Activated T-cell treated with anti-CD3 and anti-CD28 coated beads, Interleukin-2, amount 50 U/mL, for 72 hours (primary cell): ENCODE results near the gene LKAAEAR1. TPM values are rescaled to one million over a fixed set of nuclear protein-coding genes. Genes with fewer than 3 reads are reported as not detected.
A peak's percentile ranks its signal among the peaks of the same experiment; 100 is the strongest.

Source experiments
- ATAC-seq, 2 donors: fragments of 150-1000 bp; cut with Tn5 transposase; replicated peaks in 1 of 2; 2 replicates each; pipeline ENCODE4 v1.10.0; 2021; ENCODE audit warnings: moderate library complexity in 2 of 2, mild to moderate bottlenecking in 1 of 2
- DNase-seq, 2 donors: peaks; one replicate each; pipeline ENCODE4 v3.0.0; 2021 to 2022; ENCODE audit warnings: mixed read lengths in 1 of 2
- H3K27ac Mint-ChIP-seq: one replicate; pipeline ENCODE4 v1.8.0; 2022; ENCODE audit warnings: mild to moderate bottlenecking, moderate library complexity, mixed read lengths
- H3K27me3 Mint-ChIP-seq: one replicate; pipeline ENCODE4 v1.8.0; 2022; ENCODE audit warnings: low read depth, mixed read lengths
- H3K36me3 Mint-ChIP-seq, 2 donors: one replicate each; pipeline ENCODE4 v1.8.0; 2022; ENCODE audit warnings: mixed read lengths in 2 of 2, mild to moderate bottlenecking in 1 of 2; ENCODE audit not compliant: insufficient read depth in 2 of 2
- H3K4me1 Mint-ChIP-seq: one replicate; pipeline ENCODE4 v1.8.0; 2022; ENCODE audit warnings: low read depth, mixed read lengths
- H3K4me3 Mint-ChIP-seq, 2 donors: one replicate each; pipeline ENCODE4 v1.8.0; 2022; ENCODE audit warnings: mild to moderate bottlenecking in 2 of 2, mixed read lengths in 2 of 2, moderate library complexity in 2 of 2
- H3K9me3 Mint-ChIP-seq, 2 donors: one replicate each; pipeline ENCODE4 v1.8.0; 2022; ENCODE audit warnings: mixed read lengths in 2 of 2
- total RNA-seq, 2 donors: library from RNA; stranded (reverse); gene quantifications; one replicate each; pipeline ENCODE4 v1.2.3, GENCODE V29; 2022

The LKAAEAR1 gene
- total RNA-seq, 2 donors from 2014 or later = 0.29 TPM; not detected in 1

DNA sequence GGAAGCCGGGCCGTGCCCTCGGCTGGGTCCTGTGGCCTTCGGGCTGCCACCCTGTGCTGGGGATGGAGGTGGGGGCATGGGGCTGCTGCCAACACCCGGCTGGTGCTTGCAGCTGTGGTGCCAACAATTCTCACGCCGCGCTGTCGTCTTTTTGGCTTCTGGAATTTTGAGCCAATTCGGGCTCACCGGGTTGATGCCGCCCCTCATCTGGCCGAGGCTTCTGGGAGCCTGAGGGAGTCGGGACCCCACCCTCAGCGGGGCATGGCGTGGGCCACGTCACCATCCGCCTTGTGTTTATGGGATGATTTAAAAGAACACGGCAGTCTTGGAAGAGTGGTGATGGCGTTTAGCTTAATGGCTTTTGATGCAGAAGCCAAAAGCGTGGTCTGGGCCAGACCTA is 31.8 kb upstream of the LKAAEAR1 start:
- DNase-seq (no peak), ATAC-seq (no peak)
- Mint-ChIP-seq H3K4me1 (peaks cover 9% of the 10 kb centered on the region), H3K9me3 (no peaks in the 10 kb centered on the region), H3K27ac (no peak overlapping the region), H3K27me3 (no peaks in the 10 kb centered on the region), H3K36me3 (no peaks in the 10 kb centered on the region), H3K4me3 (no peak overlapping the region)

DNA sequence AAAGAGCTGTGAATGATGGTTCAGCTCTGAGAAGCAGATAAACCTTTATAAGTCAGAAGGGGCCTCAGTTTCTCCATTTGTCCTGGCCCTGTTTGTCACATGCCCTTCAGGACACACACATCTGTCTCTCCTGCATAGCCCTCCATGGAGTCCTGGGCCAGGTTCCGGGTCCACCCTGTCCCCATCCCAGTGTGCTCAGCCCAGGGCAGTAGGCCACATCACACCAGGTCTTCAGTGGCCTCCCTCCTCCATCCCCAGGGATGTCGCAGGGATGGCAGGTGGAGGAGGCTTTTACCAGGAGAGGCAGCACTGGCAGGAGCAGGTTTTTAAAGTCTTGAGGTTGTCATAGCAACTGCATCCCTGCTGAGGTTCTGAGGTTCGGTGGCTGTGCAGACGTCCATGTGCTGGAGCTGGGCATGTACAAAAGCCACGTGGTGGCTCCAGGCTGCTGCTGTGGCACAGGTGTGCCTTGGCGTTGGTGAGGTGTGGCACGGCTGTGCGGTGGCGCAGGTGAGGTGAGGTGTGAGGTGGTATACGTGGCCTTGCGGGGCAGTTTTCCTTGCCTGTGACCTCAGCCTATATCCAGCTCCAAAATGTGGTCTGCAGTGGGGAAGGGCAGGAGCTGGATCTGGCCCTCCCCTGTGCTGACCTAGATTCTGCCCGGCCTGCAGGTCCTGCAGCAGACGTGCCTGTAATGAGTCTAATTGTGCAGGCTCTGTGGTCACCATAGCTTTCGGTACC is 31.1 kb upstream of the LKAAEAR1 start:
- H3K27me3 Mint-ChIP-seq = no peaks in the 10 kb centered on the region
- no peak overlapping the region for H3K27ac Mint-ChIP-seq
- H3K4me3 Mint-ChIP-seq = no peak overlapping the region
- H3K36me3 Mint-ChIP-seq = no peaks in the 10 kb centered on the region
- H3K9me3 Mint-ChIP-seq = no peaks in the 10 kb centered on the region
- ATAC-seq (no peak), DNase-seq (no peak)
- H3K4me1 Mint-ChIP-seq = peaks cover 6% of the 10 kb centered on the region

DNA sequence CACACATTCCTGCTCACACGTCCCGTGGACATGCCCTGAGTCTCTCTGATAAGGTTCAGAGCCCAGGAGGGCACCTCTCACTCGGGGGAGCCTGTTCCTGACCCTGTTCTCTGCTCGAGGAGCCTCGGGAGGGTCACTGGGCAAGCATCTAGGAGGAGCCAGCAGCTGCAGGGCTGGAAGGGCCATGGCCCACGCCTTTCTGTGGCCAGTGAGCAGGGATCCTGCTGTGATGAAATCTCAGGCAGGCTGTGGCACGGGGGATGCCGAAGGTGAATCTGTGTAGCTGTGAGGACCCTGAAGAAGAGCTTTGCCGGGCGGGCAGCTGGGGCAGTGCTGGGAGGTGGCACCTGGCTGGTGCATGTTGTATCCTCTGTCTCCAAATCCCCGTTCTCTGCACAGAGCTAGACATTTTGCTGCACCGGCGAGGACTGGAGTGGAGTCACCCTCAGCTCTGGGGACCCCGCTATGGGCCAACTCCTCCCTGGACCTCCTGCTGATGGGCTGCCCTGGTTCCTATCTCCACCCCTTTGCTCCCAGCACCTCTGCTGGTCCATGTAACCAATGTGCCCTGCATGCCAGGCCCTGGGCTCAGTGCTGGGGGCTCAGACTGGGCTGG is 30.3 kb upstream of the LKAAEAR1 start:
- no peak for DNase-seq
- no peaks in the 10 kb centered on the region for H3K9me3 Mint-ChIP-seq
- no peak for ATAC-seq
- H3K4me1 Mint-ChIP-seq = no peaks in the 10 kb centered on the region
- H3K27ac Mint-ChIP-seq = no peak overlapping the region
- H3K27me3 Mint-ChIP-seq = no peaks in the 10 kb centered on the region
- no peak overlapping the region for H3K4me3 Mint-ChIP-seq
- no peaks in the 10 kb centered on the region for H3K36me3 Mint-ChIP-seq

DNA sequence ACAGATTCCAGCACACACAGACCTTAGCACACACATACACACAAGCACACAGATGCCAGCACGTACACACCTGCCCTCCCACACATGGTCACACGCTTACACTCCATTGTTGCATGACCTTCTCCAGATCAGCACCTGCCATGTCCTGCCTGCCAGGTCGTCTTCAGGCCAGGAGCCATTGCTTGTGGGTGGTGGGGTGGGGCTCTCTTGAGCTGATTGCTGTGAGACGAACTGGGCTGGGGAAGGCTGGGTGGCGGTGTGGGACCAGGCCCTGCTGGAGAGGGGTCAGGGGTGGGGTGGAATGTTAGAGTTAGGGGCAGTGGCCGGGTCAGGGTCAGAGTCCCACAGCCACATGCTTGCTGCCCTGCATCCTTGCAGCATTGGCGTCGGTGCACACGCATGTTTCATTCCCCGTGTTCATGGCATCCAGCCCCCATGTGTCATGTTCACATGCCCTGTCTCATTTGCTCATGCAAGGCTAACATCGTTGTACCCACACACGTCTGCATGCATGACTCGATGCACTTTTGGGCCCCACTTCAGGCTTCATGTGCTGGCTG is 29.7 kb upstream of the LKAAEAR1 start:
- H3K9me3 Mint-ChIP-seq = no peaks in the 10 kb centered on the region
- H3K27me3 Mint-ChIP-seq = no peaks in the 10 kb centered on the region
- H3K4me3 Mint-ChIP-seq = no peak overlapping the region
- DNase-seq (no peak), ATAC-seq (no peak)
- no peak overlapping the region for H3K27ac Mint-ChIP-seq
- no peaks in the 10 kb centered on the region for H3K4me1 Mint-ChIP-seq
- H3K36me3 Mint-ChIP-seq = no peaks in the 10 kb centered on the region

DNA sequence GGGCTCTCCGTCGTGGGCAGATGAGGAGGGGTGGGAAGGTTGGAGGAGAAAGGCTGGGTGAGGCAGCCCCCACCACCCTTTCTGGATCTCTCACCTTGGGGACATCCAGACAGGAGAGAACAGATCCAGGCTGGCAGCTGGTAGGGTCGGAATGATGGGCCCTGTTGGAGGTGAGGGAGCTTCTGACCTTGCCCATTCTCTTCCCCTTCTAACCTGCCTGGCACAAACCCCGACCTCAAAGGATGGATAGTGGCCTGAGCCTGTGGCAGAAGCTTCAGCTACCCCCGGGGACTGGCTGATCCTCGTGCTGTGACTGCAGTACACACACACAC is 29.2 kb upstream of the LKAAEAR1 start:
- ATAC-seq = no peak
- H3K9me3 Mint-ChIP-seq = no peaks in the 10 kb centered on the region
- H3K27ac Mint-ChIP-seq = no peak overlapping the region
- H3K4me1 Mint-ChIP-seq = no peaks in the 10 kb centered on the region
- no peak overlapping the region for H3K4me3 Mint-ChIP-seq
- no peak for DNase-seq
- H3K27me3 Mint-ChIP-seq = no peaks in the 10 kb centered on the region
- H3K36me3 Mint-ChIP-seq = no peaks in the 10 kb centered on the region

DNA sequence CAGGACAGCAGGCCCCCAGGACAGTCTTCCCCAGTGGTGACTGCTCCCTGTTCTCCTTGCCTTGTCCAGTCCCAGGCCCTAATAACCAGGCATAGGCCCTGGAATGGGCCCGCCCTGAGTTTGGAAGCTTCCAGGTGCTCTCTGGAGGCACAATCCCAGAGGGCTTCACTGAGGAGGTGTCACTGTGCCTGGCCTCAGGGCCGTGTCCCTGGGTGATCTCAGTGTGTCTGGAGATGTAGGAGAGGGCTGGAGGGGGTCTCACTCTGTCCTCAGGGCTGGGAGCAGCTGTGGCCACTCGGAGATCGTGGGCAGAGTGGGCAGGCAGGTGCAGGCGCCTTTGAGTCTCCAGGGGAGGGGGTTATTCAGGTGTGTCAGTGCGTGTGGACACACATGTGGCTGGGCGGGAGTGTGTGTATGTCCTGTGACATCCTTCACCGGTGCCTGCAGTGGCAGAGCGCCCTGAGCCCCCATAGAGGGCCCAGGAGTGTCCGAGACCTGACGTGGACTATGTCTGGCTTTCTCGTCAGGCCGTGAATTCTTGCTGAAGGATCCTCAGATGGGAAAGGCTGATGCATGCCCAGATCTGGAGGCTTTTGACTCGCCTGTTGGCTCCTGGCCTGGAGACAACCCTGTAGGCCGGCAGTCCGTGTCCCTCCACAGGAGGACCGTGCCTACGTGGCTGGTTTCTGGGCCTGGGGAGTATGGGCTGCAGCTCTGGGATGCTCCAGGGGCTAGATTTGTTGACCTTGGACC is 28.7 kb upstream of the LKAAEAR1 start:
- no peak overlapping the region for H3K4me3 Mint-ChIP-seq
- DNase-seq (no peak), ATAC-seq (no peak)
- H3K27me3 Mint-ChIP-seq = no peaks in the 10 kb centered on the region
- H3K4me1 Mint-ChIP-seq = no peaks in the 10 kb centered on the region
- H3K27ac Mint-ChIP-seq = no peak overlapping the region
- no peaks in the 10 kb centered on the region for H3K36me3 Mint-ChIP-seq
- no peaks in the 10 kb centered on the region for H3K9me3 Mint-ChIP-seq

DNA sequence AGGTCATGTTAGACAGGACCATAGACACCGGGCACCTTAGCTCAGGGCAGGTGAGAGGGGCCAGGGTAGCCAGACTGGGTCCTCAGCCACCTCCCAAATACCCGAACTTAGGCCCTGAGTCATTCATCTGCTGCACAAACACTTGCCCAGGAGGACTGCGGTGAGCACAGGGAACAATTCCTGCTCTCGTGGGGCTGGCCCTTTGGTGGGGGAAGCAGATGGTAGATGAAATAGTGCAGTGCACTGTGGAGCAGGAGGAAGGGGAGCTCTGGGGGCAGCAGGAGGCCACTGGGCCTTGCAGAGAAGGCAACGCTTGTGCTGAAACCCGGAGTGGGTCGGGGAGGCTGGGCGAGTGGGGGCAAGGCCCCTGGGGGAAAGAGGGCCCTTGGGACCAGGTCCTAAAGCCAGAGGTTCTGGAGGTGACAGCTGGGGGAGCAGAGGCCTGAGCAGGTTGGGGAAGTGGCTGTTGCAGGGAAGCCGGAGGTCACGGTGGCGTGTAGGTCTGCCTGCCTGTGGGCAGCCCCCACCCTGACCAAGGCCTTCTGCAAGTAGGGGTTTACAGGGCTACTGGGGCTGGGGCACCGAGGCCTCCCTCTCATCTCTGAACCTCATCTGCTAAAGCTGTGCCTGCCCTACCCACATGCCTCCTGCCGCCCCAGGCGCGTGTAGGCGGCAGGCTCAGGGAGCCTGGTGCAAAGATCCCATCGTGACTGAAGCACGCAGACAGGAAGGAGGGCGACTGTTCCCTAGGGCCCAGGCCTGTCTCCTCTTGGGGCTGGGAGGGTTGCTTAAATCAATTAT is 27.8 kb upstream of the LKAAEAR1 start:
- Mint-ChIP-seq H3K9me3 (no peaks in the 10 kb centered on the region), H3K27me3 (no peaks in the 10 kb centered on the region), H3K4me1 (no peaks in the 10 kb centered on the region), H3K27ac (no peak overlapping the region), H3K4me3 (no peak overlapping the region), H3K36me3 (no peaks in the 10 kb centered on the region)
- DNase-seq (no peak), ATAC-seq (no peak)

DNA sequence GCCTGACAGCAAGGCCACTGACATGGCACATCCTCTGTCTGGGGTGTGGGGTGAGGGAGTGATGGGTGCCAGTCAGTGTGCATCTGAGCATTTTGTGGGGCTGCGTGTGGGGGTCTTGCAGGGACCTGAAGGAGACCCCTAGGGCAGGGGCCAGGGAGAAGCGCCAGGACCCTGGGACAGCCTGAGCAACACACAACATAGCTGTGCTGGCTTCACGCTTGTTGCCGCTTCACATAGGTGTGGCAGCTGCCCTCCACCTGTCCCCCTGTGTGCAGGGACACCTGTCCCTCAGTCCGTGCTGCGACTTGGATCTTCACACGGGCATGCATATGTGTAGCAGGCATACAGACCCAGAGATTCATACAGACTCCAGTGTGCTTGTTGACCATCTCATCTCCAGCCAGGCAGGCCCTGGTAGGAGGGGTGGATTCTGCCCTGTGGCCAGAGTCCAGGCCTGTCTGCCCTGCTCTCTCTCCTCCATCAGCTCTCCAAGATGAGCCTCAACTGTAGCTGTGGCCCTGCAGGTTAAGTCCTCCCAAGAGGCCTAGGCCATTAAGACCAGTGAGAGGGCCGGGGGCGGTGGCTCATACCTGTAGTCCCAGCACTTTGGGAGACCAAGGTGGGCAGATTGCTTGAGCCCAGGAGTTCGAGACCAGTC is 26.3 kb upstream of the LKAAEAR1 start:
- H3K9me3 Mint-ChIP-seq = no peaks in the 10 kb centered on the region
- DNase-seq (no peak), ATAC-seq (no peak)
- no peaks in the 10 kb centered on the region for H3K36me3 Mint-ChIP-seq
- H3K27me3 Mint-ChIP-seq = no peaks in the 10 kb centered on the region
- H3K4me1 Mint-ChIP-seq = no peaks in the 10 kb centered on the region
- no peak overlapping the region for H3K27ac Mint-ChIP-seq
- H3K4me3 Mint-ChIP-seq = no peak overlapping the region

DNA sequence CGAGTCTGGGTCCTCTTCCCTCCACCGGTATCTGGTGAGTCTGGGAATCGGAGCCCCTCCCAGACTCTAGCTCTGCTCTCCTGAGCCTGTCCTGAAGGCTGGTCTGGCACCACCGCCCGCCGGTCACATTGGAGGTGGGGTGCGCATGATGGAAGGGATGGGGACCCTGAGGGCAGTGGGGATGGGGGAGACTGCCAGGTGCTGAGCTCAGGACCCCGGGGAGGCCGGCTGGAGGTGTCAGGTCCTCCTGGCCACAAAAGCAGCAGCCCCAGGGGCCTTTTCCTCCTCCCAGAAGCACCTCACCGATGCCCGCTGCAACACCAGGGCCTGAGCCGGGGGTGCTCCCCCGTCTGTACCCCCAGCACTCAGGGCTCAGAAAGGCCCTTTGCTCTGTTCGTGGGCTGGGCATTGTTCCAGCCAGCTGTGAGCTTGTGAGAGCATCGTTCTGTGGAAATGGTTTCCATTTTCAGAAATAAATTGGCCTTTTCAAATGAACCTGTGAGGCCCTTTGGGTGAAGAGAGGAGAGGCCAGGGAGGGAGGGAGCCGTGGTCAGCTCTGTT is 25.7 kb upstream of the LKAAEAR1 start:
- DNase-seq = no peak

DNA sequence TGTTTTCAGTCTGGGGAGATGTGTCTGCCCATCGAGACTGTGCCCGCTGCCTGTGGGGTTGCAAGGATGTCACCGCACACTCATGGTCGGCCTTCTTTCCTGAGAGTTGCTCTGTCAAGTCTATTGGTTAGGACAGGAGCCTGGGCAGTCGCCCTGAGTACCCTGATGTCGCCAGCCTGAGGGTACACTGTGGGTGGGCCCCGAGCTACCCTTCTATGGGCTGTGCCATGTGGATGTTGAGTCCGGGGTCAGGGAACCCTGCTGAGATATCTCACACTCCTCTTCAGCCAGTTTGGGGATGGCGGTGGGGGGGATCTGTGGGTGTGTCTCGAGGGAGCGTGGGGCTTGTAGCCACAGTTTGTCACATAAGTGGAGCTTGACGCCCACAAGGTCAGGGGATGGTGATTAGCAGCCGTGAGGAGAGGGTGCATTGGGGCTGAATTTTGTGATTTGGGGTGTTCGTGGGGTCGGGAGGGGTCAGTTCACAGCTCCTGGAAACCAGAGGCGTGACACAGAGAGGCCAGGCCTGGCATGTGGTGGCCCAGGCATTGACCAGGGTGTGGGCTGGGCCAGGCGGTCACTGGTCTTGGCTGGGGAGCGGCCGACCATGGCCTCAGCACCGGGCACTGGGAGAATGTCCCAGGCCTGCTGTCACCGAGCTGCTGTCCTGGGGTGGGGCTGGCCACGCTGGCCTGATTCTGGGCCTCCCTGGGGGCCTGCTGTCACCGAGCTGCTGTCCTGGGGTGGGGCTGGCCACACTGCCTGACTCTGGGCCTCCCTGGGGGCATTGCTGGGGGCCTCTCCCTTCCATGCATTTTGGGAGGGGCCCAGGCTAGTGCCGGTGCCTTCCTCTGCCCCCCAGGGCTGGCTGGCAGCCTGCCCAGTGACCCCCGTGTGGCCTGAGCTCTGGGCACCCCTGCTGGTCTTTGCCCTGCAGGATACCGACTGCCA is 24.8 kb upstream of the LKAAEAR1 start:
- no peaks in the 10 kb centered on the region for H3K27me3 Mint-ChIP-seq
- no peaks in the 10 kb centered on the region for H3K4me1 Mint-ChIP-seq
- ATAC-seq = no peak
- H3K36me3 Mint-ChIP-seq = no peaks in the 10 kb centered on the region
- H3K9me3 Mint-ChIP-seq = no peaks in the 10 kb centered on the region
- no peak overlapping the region for H3K27ac Mint-ChIP-seq
- no peak overlapping the region for H3K4me3 Mint-ChIP-seq
- DNase-seq = no peak

More for the DNA sequence above, 25.7 kb upstream of the LKAAEAR1 start:
- Mint-ChIP-seq H3K27ac (no peak overlapping the region), H3K4me1 (no peaks in the 10 kb centered on the region), H3K27me3 (no peaks in the 10 kb centered on the region), H3K9me3 (no peaks in the 10 kb centered on the region), H3K36me3 (no peaks in the 10 kb centered on the region), H3K4me3 (no peak overlapping the region)
- ATAC-seq = no peak

DNA sequence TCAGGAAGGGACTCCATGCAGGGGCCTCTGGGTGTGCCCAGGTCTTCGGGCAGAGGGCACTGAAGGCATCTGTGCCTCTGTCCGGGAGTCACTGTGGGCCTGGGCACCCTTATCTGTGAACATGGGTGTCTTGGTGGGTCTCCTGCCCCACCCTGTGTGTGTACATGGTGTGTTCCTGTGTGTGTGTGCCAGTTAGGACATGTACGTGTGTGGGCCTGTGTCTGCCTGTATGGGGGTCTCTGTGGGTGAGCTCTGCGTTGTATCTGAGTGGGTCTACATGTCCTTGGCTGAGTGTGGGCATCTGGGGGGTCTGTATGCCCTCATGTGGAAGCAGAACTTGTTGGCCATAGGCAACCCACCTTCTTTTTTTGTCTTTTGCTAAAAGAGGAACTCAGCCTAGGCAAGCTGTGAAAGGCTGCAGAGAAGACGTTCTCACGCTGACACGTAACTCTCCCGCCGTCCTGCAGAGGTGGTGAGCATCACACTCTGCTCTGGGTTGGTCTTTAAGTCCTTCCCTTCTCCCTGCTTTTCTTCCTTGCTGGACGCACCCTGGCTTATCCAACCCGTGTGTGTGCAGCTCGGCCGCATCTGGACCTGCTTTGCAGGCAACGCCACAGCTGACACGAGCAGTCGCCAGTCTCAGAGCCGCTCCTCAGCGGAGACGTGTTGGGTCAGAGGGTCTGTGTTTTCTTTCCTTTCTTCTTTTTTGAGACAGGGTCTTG is 23.7 kb upstream of the LKAAEAR1 start:
- no peak overlapping the region for H3K4me3 Mint-ChIP-seq
- peak in 1 of 2 donors; percentile 21 for ATAC-seq
- no peaks in the 10 kb centered on the region for H3K36me3 Mint-ChIP-seq
- DNase-seq = no peak
- peaks cover under 1% of the 10 kb centered on the region for H3K4me1 Mint-ChIP-seq
- no peak overlapping the region for H3K27ac Mint-ChIP-seq
- peaks cover 11% of the 10 kb centered on the region for H3K27me3 Mint-ChIP-seq
- H3K9me3 Mint-ChIP-seq = no peaks in the 10 kb centered on the region
